Liver (tissue), 9 donors: ENCODE measurements around the gene XRCC1. TPM values are rescaled to one million over a fixed set of nuclear protein-coding genes. Genes with fewer than 3 reads are reported as not detected.

ENCODE experiments used
- DNase-seq: peaks from one replicate; pipeline ENCODE4 v3.0.0-alpha.2; 2017; ENCODE audit warnings: low spot score
- H3K27ac ChIP-seq, 2 donors: one replicate each; pipeline ENCODE4 v1.7.0; 2013; ENCODE audit warnings: inconsistent platforms in 2 of 2, low read length in 2 of 2, control low read depth in 1 of 2, low read depth in 1 of 2, mild to moderate bottlenecking in 1 of 2
- H3K27me3 ChIP-seq, 4 donors: one replicate each; pipeline versions ENCODE4 v1.6.1 to v1.7.0; 2013; ENCODE audit warnings: low read length in 3 of 4, inconsistent platforms in 1 of 4, mild to moderate bottlenecking in 1 of 4, moderate library complexity in 1 of 4; ENCODE audit not compliant: control insufficient read depth in 4 of 4, insufficient read depth in 4 of 4
- H3K36me3 ChIP-seq, 4 donors: one replicate each; pipeline versions ENCODE4 v1.6.1 to v1.7.0; 2013; ENCODE audit warnings: low read length in 3 of 4, mild to moderate bottlenecking in 3 of 4, low read depth in 1 of 4, moderate library complexity in 1 of 4; ENCODE audit not compliant: control insufficient read depth in 4 of 4, insufficient read depth in 3 of 4
- H3K4me1 ChIP-seq, 4 donors: one replicate each; pipeline versions ENCODE4 v1.6.1 to v1.7.0; 2013; ENCODE audit warnings: low read length in 3 of 4, mild to moderate bottlenecking in 3 of 4, moderate library complexity in 1 of 4; ENCODE audit not compliant: control insufficient read depth in 4 of 4, insufficient read depth in 4 of 4
- H3K4me3 ChIP-seq, 3 donors: one replicate each; pipeline versions ENCODE4 v1.6.1 to v1.7.0; 2013; ENCODE audit warnings: low read length in 3 of 3, control low read depth in 1 of 3, low read depth in 1 of 3, mild to moderate bottlenecking in 1 of 3
- H3K9ac ChIP-seq, 2 donors: one replicate each; pipeline ENCODE4 v1.7.0; 2013; ENCODE audit warnings: low read length in 2 of 2, mild to moderate bottlenecking in 2 of 2, moderate library complexity in 2 of 2, control low read depth in 1 of 2, low read depth in 1 of 2
- H3K9me3 ChIP-seq, 4 donors: one replicate each; pipeline versions ENCODE4 v1.6.1 to v1.7.0; 2013; ENCODE audit warnings: low read length in 3 of 4; ENCODE audit not compliant: control insufficient read depth in 4 of 4
- EGR1 ChIP-seq, 2 donors: IDR thresholded peaks; 2 replicates each; pipeline ENCODE4 v1.6.1; 2016 to 2018; ENCODE audit warnings: antibody characterized with exemption in 2 of 2, low read depth in 2 of 2
- FOXA1 ChIP-seq: IDR thresholded peaks from 2 replicates; pipeline ENCODE4 v1.6.1; 2016; ENCODE audit warnings: antibody characterized with exemption
- FOXA2 ChIP-seq: IDR thresholded peaks from 2 replicates; pipeline ENCODE4 v1.6.1; 2016; ENCODE audit warnings: antibody characterized with exemption
- GABPA ChIP-seq, 2 donors: IDR thresholded peaks in 1 of 2; conservative IDR thresholded peaks in 1 of 2; 2 replicates each; pipeline ENCODE4 v1.6.1; 2016; ENCODE audit warnings: antibody characterized with exemption in 2 of 2, mild to moderate bottlenecking in 1 of 2, moderate library complexity in 1 of 2
- HNF4A ChIP-seq, 2 donors: conservative IDR thresholded peaks; 2 replicates each; pipeline ENCODE4 v1.6.1; 2016; ENCODE audit warnings: antibody characterized with exemption in 2 of 2, mild to moderate bottlenecking in 2 of 2
- HNF4G ChIP-seq: IDR thresholded peaks from 2 replicates; pipeline ENCODE4 v1.6.1; 2016; ENCODE audit warnings: antibody characterized with exemption
- JUND ChIP-seq, 2 donors: IDR thresholded peaks; 2 replicates each; pipeline ENCODE4 v1.6.1; 2016; ENCODE audit warnings: antibody characterized with exemption in 2 of 2
- NR2F2 ChIP-seq: IDR thresholded peaks from 2 replicates; pipeline ENCODE4 v1.6.1; 2016; ENCODE audit warnings: antibody characterized with exemption
- RAD21 ChIP-seq, 2 donors: IDR thresholded peaks; 2 replicates each; pipeline ENCODE4 v1.6.1; 2016; ENCODE audit warnings: antibody characterized with exemption in 2 of 2, mild to moderate bottlenecking in 2 of 2
- RXRA ChIP-seq, 2 donors: IDR thresholded peaks; 2 replicates each; pipeline ENCODE4 v1.6.1; 2017 to 2018; ENCODE audit warnings: antibody characterized with exemption in 2 of 2, mild to moderate bottlenecking in 1 of 2
- SP1 ChIP-seq: IDR thresholded peaks from 2 replicates; pipeline ENCODE4 v1.6.1; 2018; ENCODE audit warnings: antibody characterized with exemption, mild to moderate bottlenecking
- TAF1 ChIP-seq: conservative IDR thresholded peaks from 2 replicates; pipeline ENCODE4 v1.6.1; 2016; ENCODE audit warnings: antibody characterized with exemption, mild to moderate bottlenecking
- YY1 ChIP-seq: IDR thresholded peaks from 2 replicates; pipeline ENCODE4 v1.6.1; 2016; ENCODE audit warnings: antibody characterized with exemption, mild to moderate bottlenecking
- WGBS: extraction: QIAGEN DNeasy Blood & Tissue Kit; methylation state at CpG from one replicate; pipeline ENCODE4 v1.1.7; 2013; 5-methylcytosine and 5-hydroxymethylcytosine counted together
- polyA plus RNA-seq, 2 donors: library from polyadenylated mRNA; stranded (reverse) in 1 of 2; unstranded in 1 of 2; fragments of 200-250 nt in 1 of 2; fragments of >200 nt in 1 of 2; fragmentation: Nextera tagmentation in 1 of 2; extraction: Ambion mirVana in 1 of 2; gene quantifications; one replicate each; pipeline versions ENCODE4 v1.2.1 to v1.2.3, GENCODE V29; 2013 to 2015
- total RNA-seq, 2 donors: library from RNA; depleted of rRNA; stranded (reverse); fragments of >200 nt; gene quantifications; one replicate each; pipeline ENCODE4 v1.2.3, GENCODE V29; 2014
- TF ChIP-seq, protein P1 (sequence below): IDR thresholded peaks from 2 replicates; pipeline ENCODE4 v1.6.1; 2016; ENCODE audit warnings: antibody characterized with exemption
- TF ChIP-seq, protein P2 (sequence below): IDR thresholded peaks from 2 replicates; pipeline ENCODE4 v1.6.1; 2016; ENCODE audit warnings: antibody characterized with exemption, mild to moderate bottlenecking
- TF ChIP-seq, protein P3 (sequence below): fragments of 150-350 bp; IDR thresholded peaks from 2 replicates; pipeline ENCODE4 v1.5.1; 2017; ENCODE audit warnings: improper control_type of control experiment, low read depth, low read length; ENCODE audit not compliant: missing input control
- TF ChIP-seq, protein P4 (sequence below): IDR thresholded peaks from 2 replicates; pipeline ENCODE4 v1.6.1; 2016; ENCODE audit warnings: antibody characterized with exemption
- TF ChIP-seq, protein P5 (sequence below): IDR thresholded peaks from 2 replicates; pipeline ENCODE4 v1.6.1; 2016; ENCODE audit warnings: antibody characterized with exemption
- donor health status: healthy.
- donor health status: healthy.
- donor health status: healthy.
- donor health status: healthy.
- donor health status: healthy.

XRCC1 gene
- total and polyA plus RNA-seq, 4 donors: 3.6 to 9.8 (median 4.9) TPM

DNA sequence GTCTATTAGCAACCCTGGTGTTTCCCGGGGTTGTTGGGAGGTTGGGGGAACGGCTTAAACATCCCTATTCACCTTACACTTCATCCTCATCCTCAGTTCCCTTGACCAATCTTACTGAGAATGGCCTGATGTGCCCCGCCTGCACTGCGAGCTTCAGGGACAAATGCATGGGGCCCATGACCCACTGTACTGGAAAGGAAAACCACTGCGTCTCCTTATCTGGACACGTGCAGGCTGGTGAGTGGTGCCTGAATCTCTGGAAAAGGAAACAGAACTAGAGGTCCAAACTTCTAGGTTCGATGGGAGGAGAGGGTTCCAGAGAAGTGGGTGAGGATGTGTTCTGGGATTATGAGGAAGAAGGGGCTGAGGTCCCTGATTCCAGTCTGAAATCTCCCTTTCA, 6.1 kb upstream of the XRCC1 start:
- Histone ChIP-seq H3K9me3 (no peaks in the 10 kb centered on the region), H3K36me3 (no peaks in the 10 kb centered on the region), H3K27ac (no peak overlapping the region), H3K27me3 (no peaks in the 10 kb centered on the region), H3K4me3 (no peak overlapping the region), H3K4me1 (peaks cover 3 to 19% (median 10%) of the 10 kb centered on the region in 4 donors), H3K9ac (no peak overlapping the region)
- DNase-seq: no peak
- TF ChIP-seq JUND (IDR thresholded peaks at IDR 0.05): no peak
- TF ChIP-seq, protein P1, sequence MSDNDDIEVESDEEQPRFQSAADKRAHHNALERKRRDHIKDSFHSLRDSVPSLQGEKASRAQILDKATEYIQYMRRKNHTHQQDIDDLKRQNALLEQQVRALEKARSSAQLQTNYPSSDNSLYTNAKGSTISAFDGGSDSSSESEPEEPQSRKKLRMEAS: no peak
- no peak for TF ChIP-seq YY1
- TF ChIP-seq, protein P2, sequence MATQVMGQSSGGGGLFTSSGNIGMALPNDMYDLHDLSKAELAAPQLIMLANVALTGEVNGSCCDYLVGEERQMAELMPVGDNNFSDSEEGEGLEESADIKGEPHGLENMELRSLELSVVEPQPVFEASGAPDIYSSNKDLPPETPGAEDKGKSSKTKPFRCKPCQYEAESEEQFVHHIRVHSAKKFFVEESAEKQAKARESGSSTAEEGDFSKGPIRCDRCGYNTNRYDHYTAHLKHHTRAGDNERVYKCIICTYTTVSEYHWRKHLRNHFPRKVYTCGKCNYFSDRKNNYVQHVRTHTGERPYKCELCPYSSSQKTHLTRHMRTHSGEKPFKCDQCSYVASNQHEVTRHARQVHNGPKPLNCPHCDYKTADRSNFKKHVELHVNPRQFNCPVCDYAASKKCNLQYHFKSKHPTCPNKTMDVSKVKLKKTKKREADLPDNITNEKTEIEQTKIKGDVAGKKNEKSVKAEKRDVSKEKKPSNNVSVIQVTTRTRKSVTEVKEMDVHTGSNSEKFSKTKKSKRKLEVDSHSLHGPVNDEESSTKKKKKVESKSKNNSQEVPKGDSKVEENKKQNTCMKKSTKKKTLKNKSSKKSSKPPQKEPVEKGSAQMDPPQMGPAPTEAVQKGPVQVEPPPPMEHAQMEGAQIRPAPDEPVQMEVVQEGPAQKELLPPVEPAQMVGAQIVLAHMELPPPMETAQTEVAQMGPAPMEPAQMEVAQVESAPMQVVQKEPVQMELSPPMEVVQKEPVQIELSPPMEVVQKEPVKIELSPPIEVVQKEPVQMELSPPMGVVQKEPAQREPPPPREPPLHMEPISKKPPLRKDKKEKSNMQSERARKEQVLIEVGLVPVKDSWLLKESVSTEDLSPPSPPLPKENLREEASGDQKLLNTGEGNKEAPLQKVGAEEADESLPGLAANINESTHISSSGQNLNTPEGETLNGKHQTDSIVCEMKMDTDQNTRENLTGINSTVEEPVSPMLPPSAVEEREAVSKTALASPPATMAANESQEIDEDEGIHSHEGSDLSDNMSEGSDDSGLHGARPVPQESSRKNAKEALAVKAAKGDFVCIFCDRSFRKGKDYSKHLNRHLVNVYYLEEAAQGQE: no peak
- TF ChIP-seq FOXA1: no peak
- TF ChIP-seq, protein P3, sequence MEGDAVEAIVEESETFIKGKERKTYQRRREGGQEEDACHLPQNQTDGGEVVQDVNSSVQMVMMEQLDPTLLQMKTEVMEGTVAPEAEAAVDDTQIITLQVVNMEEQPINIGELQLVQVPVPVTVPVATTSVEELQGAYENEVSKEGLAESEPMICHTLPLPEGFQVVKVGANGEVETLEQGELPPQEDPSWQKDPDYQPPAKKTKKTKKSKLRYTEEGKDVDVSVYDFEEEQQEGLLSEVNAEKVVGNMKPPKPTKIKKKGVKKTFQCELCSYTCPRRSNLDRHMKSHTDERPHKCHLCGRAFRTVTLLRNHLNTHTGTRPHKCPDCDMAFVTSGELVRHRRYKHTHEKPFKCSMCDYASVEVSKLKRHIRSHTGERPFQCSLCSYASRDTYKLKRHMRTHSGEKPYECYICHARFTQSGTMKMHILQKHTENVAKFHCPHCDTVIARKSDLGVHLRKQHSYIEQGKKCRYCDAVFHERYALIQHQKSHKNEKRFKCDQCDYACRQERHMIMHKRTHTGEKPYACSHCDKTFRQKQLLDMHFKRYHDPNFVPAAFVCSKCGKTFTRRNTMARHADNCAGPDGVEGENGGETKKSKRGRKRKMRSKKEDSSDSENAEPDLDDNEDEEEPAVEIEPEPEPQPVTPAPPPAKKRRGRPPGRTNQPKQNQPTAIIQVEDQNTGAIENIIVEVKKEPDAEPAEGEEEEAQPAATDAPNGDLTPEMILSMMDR: no peak
- TF ChIP-seq, protein P4, sequence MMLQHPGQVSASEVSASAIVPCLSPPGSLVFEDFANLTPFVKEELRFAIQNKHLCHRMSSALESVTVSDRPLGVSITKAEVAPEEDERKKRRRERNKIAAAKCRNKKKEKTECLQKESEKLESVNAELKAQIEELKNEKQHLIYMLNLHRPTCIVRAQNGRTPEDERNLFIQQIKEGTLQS: no peak
- no peak for TF ChIP-seq RXRA (IDR thresholded peaks at IDR 0.05)
- TF ChIP-seq TAF1: no peak
- TF ChIP-seq SP1: no peak
- no peak for TF ChIP-seq HNF4G
- no peak for TF ChIP-seq NR2F2
- TF ChIP-seq EGR1 (IDR thresholded peaks at IDR 0.05; ENCODE audit: low read depth in 2 of 2): no peak
- no peak for TF ChIP-seq HNF4A (conservative IDR thresholded peaks at IDR 0.05)
- TF ChIP-seq RAD21 (IDR thresholded peaks at IDR 0.05): no peak
- TF ChIP-seq GABPA (IDR thresholded peaks at IDR 0.05 in 1 of 2, conservative IDR thresholded peaks at IDR 0.05 in 1 of 2): no peak
- TF ChIP-seq, protein P5, sequence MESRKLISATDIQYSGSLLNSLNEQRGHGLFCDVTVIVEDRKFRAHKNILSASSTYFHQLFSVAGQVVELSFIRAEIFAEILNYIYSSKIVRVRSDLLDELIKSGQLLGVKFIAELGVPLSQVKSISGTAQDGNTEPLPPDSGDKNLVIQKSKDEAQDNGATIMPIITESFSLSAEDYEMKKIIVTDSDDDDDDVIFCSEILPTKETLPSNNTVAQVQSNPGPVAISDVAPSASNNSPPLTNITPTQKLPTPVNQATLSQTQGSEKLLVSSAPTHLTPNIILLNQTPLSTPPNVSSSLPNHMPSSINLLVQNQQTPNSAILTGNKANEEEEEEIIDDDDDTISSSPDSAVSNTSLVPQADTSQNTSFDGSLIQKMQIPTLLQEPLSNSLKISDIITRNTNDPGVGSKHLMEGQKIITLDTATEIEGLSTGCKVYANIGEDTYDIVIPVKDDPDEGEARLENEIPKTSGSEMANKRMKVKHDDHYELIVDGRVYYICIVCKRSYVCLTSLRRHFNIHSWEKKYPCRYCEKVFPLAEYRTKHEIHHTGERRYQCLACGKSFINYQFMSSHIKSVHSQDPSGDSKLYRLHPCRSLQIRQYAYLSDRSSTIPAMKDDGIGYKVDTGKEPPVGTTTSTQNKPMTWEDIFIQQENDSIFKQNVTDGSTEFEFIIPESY: no peak
- no peak for TF ChIP-seq FOXA2
- 76% methylated on average over 7 of the region's 7 CpGs for WGBS
